GM18858 (cell line): ENCODE data around the gene MTG2.

Source experiments
- ATAC-seq: cut with Tn5 transposase; IDR thresholded peaks from one replicate; pipeline ENCODE4 v1.9.1; 2021; ENCODE audit not compliant: unreplicated experiment

The MTG2 gene

GRCh38 chr20:62201173-62202082 is 18.6 kb downstream of the MTG2 start:
- ATAC-seq, result peak; percentile 62

DNA sequence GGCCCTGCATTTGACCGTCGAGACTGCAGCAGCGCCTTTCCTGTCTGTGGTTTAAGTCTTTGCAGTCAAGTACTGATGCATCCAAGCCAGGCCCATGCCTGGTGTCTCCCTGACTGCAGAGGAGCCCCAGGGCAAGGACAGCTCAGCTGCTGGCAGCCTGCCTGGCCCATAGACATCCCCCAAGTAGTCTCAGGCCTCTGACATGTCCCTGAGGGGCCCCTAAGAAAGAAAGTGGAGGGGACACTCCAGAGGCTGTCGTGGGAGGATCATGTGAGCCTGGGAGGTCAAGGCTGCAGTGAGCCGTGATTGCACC is 19.2 kb downstream of the MTG2 start:
- no peak for ATAC-seq

DNA sequence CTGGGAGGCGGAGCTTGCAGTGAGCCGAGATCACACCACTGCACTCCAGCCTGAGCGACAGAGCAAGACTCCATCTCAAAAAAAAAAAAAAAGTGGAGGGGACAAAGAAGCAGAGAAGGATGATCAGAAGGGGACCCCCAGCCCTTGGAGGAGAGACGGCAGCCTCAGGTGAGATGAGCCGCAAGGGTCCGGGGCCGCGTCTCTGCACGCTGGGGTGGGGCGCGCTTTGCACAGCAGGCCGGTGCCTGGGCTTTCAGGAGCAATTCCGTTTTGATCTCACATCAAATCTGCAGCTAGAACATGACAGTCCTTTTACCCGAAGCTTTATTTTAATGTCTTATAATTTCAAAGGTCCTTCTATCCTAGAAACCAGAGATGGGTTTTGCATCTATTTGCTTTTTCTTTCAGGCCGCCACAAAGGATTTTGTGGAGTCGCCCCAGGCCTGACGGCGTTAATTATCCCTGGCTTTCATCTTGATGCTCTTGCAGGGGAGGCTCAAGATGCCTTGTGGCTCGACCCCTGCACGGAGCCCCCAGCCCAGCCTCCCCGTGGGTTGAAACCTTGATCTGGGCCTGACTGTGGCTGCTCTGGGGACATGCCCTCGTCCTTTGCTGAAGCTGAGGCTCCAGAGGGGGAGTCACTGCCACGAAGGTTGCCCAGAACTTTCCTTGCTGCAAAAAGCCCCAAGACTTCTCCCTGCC is 20.0 kb downstream of the MTG2 start:
- no peak for ATAC-seq

DNA sequence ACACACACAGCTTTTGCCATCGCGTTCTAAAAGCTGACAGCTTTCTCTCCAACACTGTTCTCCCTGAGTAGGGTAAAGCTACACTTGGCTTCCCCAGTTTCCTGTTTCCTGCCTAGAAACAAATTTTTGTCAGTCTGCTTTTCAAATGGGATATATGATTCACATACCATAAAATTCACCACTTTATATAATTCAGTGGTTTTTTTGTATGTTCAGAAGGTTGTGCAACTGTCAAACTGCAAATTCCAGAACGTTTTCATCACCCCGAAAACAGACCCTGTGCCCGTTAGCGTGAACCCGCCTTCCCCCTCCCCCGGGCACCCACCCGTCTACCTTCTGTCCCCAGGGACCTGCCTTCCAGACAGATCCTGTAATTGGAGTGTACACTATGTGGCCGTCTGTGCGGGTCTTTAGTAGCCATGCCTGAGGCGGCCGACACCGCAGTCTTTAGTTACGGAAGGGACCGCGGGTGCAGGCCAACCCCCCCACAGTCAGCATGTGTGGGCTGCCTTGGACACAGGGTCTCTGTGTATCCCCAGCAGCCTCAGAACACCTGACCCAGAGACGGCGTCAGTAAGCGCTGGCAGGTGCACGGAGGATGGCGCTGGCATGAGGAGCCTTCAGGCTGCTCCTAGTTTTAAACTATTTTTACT is 20.7 kb downstream of the MTG2 start:
- no peak for ATAC-seq

- no peak for ATAC-seq
These were observed 23.0 kb downstream of the MTG2 start for GRCh38 chr20:62205618-62206387.

- no peak for ATAC-seq
These were observed 23.6 kb downstream of the MTG2 start for GRCh38 chr20:62206388-62206775.

DNA sequence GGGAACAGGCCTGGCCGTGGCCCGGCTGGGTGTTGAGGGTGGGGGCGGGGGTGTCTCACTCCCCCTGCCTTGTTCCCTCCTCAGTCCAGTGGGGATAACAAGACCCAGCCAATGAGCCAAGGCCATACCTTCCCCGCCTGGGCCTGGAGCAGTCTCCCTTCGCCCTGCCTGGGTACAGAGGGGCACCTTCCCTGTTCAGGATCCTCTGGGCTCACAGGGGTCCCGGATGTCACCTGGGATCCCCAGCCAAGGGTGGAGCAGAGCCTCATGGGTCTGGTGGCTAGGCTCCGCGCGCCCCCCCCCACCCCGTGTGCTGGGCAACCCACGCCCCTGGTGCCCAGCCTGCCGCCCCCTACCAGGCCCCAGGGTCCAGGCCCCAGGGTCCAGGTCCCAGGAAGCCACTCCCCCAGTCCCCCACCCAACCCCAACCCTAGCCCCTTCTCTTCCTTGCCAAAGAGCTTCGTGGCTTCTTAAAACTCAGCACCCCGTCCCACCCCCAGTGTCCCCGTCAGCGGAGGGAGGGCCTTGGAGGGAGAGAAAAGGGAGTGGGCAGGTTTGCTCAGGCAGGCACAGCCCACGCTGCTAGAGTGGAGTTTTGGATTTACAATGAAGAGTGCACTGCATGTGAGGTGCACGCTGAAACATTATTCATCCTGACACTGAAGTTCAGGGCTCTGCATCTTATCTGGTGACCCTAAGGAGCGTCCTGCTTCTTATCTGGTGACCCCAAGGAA is 25.4 kb downstream of the MTG2 start:
- no peak for ATAC-seq

DNA sequence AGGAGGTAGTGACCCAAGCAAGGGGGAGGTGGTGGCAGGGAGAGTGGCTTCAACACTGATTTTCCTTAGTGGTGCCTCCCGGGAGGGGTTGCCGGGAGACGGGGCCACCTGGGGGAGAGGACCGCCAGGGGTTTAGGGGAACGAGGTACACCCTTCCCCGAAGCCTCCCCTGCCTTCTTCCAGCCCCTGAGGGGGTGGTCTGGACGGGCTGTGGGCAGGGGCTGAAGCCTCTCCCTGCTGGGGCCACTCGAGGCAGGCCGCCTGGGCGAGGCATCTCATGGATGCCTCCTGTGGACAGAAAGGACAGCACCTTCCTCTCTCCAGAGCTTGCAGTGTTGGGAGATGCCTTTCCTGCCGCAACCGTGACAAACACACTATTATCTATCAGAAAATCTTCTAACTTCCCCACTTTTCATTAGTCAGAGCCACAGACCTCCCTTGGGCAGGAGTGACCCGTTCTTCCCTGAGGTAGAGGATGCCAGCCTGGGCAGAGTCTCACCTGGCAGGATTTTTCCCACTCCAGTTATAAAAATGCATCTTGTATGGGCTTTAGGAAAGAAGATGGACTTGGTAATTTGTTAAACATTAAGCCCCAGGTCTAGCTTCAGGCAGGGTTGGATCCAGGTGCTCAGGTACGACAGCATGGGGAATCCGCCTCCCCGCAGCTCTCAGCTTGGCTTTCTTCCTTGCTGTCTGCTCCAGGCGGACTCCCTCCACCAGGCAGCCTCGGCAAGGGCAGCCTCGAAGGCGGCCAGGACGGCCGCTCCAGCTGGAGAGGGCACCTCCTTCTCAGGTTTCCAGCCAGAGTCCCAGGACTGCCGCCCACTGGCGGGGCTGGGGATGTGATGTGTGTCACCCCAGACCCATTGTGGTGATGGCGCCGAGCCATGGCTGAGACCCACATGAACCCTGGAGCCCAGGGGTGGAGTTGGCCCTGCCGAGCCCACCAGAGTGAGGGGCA is 26.2 kb downstream of the MTG2 start:
- ATAC-seq, result no peak

DNA sequence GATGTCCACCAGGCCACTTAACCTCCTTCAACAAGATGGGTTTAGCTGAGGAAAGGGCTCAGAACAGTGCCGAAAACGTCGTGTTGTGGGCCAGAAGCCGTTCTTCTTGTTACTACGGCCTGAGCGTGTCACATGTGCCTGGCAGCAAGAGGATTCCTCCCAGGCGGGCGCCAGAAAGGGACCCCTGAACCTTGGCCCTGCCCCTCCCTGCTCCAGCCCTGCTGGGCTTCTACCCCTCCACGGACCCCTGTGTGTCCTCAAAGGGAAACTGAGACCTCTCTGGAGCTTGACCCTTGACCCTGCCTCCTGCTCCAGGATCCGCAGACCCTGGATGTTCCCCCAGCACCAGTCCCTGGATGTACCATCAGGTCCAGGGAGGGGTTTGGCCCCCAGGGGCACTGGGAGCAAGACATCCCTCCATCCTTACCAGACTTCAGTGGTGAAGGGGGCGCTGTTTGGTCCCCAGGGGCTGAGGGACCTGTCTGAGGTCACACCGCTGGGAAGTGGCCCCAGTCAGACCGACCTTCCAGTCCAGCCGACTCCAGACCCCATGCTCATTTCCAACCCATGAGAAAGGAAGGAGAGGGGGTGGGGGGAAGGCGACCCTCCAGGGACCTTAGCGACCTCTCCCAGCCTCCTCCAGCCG is 27.1 kb downstream of the MTG2 start:
- no peak for ATAC-seq

GRCh38 chr20:62210496-62210855 is 27.6 kb downstream of the MTG2 start:
- no peak for ATAC-seq

GRCh38 chr20:62211216-62211615 is 28.4 kb downstream of the MTG2 start:
- ATAC-seq, result no peak

DNA sequence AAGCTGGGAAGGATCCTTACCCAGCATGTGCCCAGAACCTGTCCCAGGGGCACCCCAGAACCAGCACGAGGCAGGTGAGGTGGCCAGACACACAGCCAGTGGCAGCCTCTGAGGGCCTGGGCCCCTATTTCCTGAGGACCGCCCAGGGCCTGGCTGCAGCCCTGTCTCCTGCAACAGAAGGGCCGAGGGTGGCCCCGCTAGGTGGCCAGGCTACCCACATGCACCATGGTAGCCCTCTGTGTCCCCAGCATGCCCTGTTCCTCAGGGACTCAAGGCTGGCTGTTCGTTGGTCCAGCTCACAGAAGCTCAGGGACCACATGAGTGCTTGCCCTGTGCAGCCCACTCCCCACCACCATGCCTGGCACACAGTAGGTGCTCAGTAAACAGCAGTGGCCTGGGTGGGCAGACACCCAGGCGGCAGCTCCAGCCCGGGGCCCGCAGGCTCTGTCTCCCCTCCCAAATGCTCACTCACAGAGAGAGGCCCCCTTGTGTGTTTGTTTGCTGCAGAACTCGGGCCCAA is 29.0 kb downstream of the MTG2 start:
- no peak for ATAC-seq

DNA sequence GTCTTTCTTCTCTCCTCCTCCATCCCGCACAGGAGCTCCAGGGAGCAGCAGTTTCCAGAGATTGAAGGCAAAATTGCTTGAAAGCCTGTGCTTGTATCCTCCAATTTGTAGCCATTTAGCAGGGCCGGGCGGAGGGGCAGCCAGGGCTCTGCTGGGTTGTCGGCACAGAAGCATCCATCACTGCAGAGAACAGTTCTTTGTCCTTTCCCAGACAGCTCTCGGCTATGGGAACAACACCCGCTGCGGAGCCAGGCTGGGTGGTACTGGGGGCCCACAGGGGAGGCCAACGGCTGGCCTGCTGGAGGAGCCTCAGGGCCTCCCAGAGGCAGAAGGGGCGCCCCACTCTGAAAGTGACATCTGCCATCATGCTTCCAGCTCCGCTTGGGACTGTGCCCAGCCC is 29.5 kb downstream of the MTG2 start:
- ATAC-seq, result no peak

GRCh38 chr20:62214067-62214466 is 31.2 kb downstream of the MTG2 start:
- no peak for ATAC-seq

GRCh38 chr20:62215020-62215990 is 32.5 kb downstream of the MTG2 start:
- no peak for ATAC-seq

- ATAC-seq, result no peak
These were observed 33.3 kb downstream of the MTG2 start for GRCh38 chr20:62215991-62216635.
